ENCODE results near the gene FGD1.
"Not testable (repeated sequence)": the region's sequence is repeated elsewhere in the genome, so short reads cannot be mapped to it uniquely, and the experiment has no call there.

FGD1 gene

DNA sequence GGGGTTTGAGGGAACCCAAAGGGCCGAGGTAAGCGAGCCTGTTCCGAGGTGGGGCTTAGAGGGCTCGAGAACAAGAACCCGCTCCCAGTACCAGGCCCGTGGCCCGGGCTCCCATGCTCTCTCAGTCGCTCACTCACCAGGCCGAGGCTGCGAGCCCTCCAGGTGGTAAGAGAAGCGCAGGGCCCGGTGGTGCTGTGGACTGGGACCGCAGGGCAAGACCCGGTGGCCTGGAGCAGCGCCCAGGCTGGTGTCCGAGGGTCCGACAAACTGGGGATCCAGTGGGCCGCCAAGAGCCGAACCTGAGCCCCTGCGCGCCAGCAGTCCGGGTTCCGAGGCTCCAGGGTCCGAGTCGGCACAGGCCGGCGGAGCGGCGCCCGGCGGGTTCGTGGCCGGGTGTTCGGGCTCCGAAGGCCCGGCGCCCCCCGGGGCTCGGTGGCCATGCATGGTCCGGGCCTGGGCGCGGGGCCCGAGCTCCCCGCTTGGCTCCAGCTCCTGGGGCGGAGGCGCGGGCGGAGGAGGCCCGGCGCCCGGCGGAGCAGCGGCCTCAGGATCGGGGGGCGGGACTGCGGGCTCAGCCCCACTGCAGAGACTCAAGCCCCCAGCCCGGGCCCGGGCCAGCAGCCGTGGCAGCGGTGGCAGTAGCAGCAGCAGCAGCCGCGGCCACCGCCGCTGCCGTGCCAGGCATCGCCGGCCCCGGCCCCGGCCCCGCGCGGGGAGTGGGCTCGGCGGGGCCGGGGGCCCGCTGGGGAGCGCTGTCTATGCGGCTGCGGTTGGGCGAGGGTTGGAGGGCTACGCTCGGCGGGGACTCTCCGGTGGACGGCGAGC is 833 bp downstream of the FGD1 start:
- Histone ChIP-seq H3K4me1 (peaks cover 0 to 35% (median 12%) of the 10 kb centered on the region in 4 donors), H3K27me3 (no peaks in the 10 kb centered on the region), H3K9me3 (no peaks in the 10 kb centered on the region), H3K36me3 (no peaks in the 10 kb centered on the region), H3K27ac (peak overlapping the region; percentile 86), H3K4me3 (peak overlapping the region; percentile 67 to 76)
- TF ChIP-seq, protein P1, sequence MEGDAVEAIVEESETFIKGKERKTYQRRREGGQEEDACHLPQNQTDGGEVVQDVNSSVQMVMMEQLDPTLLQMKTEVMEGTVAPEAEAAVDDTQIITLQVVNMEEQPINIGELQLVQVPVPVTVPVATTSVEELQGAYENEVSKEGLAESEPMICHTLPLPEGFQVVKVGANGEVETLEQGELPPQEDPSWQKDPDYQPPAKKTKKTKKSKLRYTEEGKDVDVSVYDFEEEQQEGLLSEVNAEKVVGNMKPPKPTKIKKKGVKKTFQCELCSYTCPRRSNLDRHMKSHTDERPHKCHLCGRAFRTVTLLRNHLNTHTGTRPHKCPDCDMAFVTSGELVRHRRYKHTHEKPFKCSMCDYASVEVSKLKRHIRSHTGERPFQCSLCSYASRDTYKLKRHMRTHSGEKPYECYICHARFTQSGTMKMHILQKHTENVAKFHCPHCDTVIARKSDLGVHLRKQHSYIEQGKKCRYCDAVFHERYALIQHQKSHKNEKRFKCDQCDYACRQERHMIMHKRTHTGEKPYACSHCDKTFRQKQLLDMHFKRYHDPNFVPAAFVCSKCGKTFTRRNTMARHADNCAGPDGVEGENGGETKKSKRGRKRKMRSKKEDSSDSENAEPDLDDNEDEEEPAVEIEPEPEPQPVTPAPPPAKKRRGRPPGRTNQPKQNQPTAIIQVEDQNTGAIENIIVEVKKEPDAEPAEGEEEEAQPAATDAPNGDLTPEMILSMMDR (IDR thresholded peaks at IDR 0.05): no peak
- DNase-seq: peak; percentile 30 to 72
- intact Hi-C loops (cut with DNase I; ENCODE audit: low total_unique reads): no loop called here

DNA sequence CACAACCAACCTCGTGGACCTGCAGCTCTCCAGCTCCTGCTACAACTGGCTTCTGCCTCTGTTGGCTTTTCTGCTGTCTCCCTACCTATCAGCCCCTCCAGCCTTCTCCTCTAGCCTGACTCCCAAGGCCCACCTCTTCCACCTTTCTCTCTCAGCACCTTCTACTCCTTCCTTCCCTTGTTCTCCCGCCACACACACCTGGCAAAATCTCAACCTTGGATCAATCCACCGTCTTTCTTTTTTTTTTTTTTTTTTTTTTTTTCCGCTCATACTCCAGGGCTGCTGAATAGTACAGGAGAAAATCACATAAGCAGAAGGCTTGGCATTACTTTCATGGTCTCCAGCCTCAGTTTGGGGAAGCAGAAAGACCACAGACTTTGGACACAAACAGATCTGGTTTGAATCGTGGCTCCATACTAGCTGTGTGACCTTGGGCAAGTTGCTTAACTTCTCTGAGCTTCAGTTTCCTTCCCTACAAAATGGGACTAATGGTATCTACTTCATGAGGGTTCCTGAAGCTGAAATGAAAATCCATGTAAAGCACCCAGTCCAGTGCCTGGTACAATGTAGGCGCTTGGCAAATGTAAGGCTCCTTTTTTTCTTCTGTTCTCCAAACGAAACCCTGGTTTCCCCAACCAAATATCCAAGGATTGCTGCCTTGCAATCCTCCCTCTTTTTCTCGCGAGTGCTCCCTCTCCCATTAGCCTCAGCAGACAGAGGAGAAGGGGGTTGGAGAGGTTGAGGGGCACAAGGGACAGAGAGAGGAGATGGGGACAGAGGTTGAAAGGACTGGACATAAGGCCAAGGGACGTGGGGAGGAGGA is 1.7 kb downstream of the FGD1 start:
- Histone ChIP-seq H3K9me3 (peaks cover 0 to 6% (median 0%) of the 10 kb centered on the region in 3 donors), H3K36me3 (no peaks in the 10 kb centered on the region), H3K27me3 (no peaks in the 10 kb centered on the region), H3K27ac (peak overlapping the region; percentile 86), H3K4me3 (peak overlapping the region; percentile 67 to 76), H3K4me1 (peaks cover 0 to 35% (median 12%) of the 10 kb centered on the region in 4 donors)
- TF ChIP-seq, protein P1 (IDR thresholded peaks at IDR 0.05): no peak
- DNase-seq: no peak
- intact Hi-C loops (cut with DNase I; ENCODE audit: low total_unique reads): no loop called here

DNA sequence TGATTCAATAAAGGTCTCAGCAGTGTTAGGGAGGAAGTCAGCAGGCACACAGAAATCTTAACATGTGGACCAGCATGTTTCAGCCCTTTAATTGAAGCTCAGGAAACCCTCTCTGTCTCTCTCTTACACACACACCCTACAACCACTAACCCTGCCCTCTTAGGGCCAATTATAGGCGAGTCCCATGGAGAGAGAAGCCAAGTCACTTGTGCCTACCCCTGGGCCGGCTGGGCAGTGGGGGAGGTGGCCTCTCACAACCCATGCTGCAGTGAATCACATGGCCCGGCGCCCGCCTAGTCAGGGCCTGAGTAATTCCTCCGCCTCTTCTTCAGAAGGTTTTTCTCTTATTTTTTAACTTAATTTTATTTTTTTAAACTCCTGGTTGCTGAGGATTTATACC is 3.7 kb downstream of the FGD1 start:
- H3K9me3 ChIP-seq: peaks cover 0 to 8% (median 0%) of the 10 kb centered on the region in 3 donors
- H3K27ac ChIP-seq: peak overlapping the region; percentile 28 to 86
- TF ChIP-seq, protein P1 (IDR thresholded peaks at IDR 0.05): no peak
- no peak overlapping the region for H3K4me3 ChIP-seq
- H3K36me3 ChIP-seq: no peaks in the 10 kb centered on the region
- DNase-seq: peak; percentile 59 to 81
- peaks cover 0 to 35% (median 12%) of the 10 kb centered on the region in 4 donors for H3K4me1 ChIP-seq
- no peaks in the 10 kb centered on the region for H3K27me3 ChIP-seq
- intact Hi-C loops (cut with DNase I; ENCODE audit: low total_unique reads): no loop called here

DNA sequence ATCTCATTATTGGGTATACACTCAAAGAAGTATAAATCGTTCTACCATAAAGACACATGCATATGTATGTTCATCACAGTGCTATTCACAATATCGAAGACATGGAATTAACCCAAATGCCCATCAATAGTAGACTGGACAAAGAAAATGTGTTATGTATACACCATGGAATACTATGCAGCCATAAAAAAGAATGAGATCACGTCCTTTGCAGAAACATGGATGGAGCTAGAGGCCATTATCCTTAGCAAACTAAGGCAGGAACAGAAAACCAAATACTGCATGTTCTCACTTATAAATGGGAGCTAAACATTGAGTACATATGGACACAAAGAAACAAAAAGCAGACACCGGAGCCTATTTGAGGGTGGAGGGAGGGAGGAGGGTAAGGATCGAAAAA is 6.2 kb downstream of the FGD1 start:
- intact Hi-C loops (cut with DNase I; ENCODE audit: low total_unique reads); H3K4me3 ChIP-seq; H3K27ac ChIP-seq; H3K36me3 ChIP-seq; DNase-seq; H3K27me3 ChIP-seq; H3K9me3 ChIP-seq: not testable (repeated sequence)
- H3K4me1 ChIP-seq: peaks cover 0 to 32% (median 11%) of the 10 kb centered on the region in 4 donors

DNA sequence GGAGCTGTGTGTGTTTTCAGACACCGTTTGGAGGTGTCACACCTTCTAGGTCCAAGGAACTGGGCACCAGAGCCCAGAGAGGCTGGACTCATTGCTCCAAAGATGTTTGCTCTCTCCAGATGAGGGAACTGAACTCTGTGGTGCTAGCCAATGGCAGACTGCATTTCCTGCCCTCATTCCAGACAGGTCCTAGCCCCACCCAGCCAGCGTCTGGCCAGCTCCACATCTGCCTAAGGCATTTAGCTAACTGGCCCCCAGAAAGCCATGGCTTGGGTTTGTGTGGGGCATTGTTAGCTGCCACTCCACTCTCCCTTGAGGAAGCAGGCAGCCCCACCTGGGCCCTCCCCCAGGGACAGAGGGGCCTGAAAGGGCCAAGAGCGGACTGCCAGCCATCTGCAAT is 11.4 kb downstream of the FGD1 start:
- Histone ChIP-seq H3K27me3 (no peaks in the 10 kb centered on the region), H3K4me3 (no peak overlapping the region), H3K36me3 (no peaks in the 10 kb centered on the region), H3K27ac (peak overlapping the region; percentile 74 to 79), H3K4me1 (peaks cover 0 to 33% (median 15%) of the 10 kb centered on the region in 4 donors), H3K9me3 (peaks cover 0 to 6% (median 0%) of the 10 kb centered on the region in 3 donors)
- DNase-seq: no peak
- intact Hi-C loops (cut with DNase I; ENCODE audit: low total_unique reads): no loop called here
- TF ChIP-seq, protein P1 (IDR thresholded peaks at IDR 0.05): no peak

DNA sequence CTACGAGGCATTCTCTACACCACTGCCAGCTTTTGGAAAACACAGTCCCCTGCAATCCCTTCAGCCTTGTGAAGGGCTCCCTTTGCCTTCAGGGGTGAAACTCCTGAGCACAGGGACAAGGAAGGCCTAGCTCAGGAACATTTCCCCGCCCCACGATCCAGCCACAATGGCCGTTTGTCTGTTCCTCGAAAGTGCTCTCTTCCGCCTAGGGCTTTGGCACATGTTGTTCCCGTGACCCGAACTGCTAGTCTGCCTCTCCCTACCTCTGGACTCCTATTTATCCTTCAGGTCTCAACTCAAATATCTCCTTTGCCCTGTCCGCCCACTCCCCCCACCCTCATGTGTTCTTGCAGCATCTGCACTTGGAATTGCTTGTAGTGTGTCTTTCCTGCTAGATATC is 12.1 kb downstream of the FGD1 start:
- Histone ChIP-seq H3K4me1 (peaks cover 0 to 40% (median 15%) of the 10 kb centered on the region in 4 donors), H3K27me3 (no peaks in the 10 kb centered on the region), H3K36me3 (no peaks in the 10 kb centered on the region), H3K9me3 (no peaks in the 10 kb centered on the region), H3K4me3 (peak overlapping the region in 1 of 2 donors; percentile 37), H3K27ac (peak overlapping the region; percentile 74 to 79)
- TF ChIP-seq, protein P1 (IDR thresholded peaks at IDR 0.05): no peak
- DNase-seq: no peak
- intact Hi-C loops (cut with DNase I; ENCODE audit: low total_unique reads): no loop called here

Data from tibial artery (tissue), 4 donors.